ENCODE data around the gene REC114.
A peak's percentile ranks its signal among the peaks of the same experiment; 100 is the strongest.

REC114 gene

GRCh38 chr15:73590263-73590662 lies 147.3 kb downstream of the REC114 start:
- TF ChIP-seq CTCF (conservative IDR thresholded peaks at IDR 0.05; ENCODE audit: low read length), result no peak
- DNase-seq (ENCODE audit: low read depth), result no peak

GRCh38 chr15:73593304-73594074 lies 150.5 kb downstream of the REC114 start:
- no peak for TF ChIP-seq CTCF (conservative IDR thresholded peaks at IDR 0.05; ENCODE audit: low read length)
- H3K4me3 ChIP-seq (ENCODE audit: low read length), result no peak overlapping the region
- DNase-seq (ENCODE audit: low read depth), result no peak

More at GRCh38 chr15:73590263-73590662, 147.3 kb downstream of the REC114 start:
- H3K4me3 ChIP-seq (ENCODE audit: low read length), result no peak overlapping the region

GRCh38 chr15:73594109-73594508 lies 151.1 kb downstream of the REC114 start:
- TF ChIP-seq CTCF (conservative IDR thresholded peaks at IDR 0.05; ENCODE audit: low read length), result no peak
- H3K4me3 ChIP-seq (ENCODE audit: low read length), result no peak overlapping the region
- DNase-seq (ENCODE audit: low read depth), result no peak

- DNase-seq (ENCODE audit: low read depth), result peak; percentile 44
- H3K4me3 ChIP-seq (ENCODE audit: low read length), result no peak overlapping the region
- TF ChIP-seq CTCF (conservative IDR thresholded peaks at IDR 0.05; ENCODE audit: low read length), result no peak
Observed at GRCh38 chr15:73596174-73596573, 153.2 kb downstream of the REC114 start.

GRCh38 chr15:73597036-73597638 lies 154.2 kb downstream of the REC114 start:
- H3K4me3 ChIP-seq (ENCODE audit: low read length), result no peak overlapping the region
- no peak for DNase-seq (ENCODE audit: low read depth)
- TF ChIP-seq CTCF (conservative IDR thresholded peaks at IDR 0.05; ENCODE audit: low read length), result no peak

- TF ChIP-seq CTCF (conservative IDR thresholded peaks at IDR 0.05; ENCODE audit: low read length), result no peak
- H3K4me3 ChIP-seq (ENCODE audit: low read length), result no peak overlapping the region
- peak; percentile 63 for DNase-seq (ENCODE audit: low read depth)
Observed at GRCh38 chr15:73598530-73599160, 155.7 kb downstream of the REC114 start.

All from AG10803 (cell line).